H1 (cell line): Measurements from ENCODE around the gene PLEKHS1.

Experiments used
- CEBPB ChIP-seq: IDR thresholded peaks from 2 replicates; pipeline ENCODE4 v1.6.1; 2012; ENCODE audit warnings: low read depth, low read length
- CREB1 ChIP-seq: IDR thresholded peaks from 2 replicates; pipeline ENCODE4 v1.6.1; 2012; ENCODE audit warnings: inconsistent platforms
- EP300 ChIP-seq, 2 experiments: IDR thresholded peaks; 1 replicate in 1 of 2; 2 replicates in 1 of 2; pipeline ENCODE4 v1.6.1; 2011 to 2012; ENCODE audit warnings: low read depth in 2 of 2, low read length in 2 of 2, mild to moderate bottlenecking in 2 of 2, borderline replicate concordance in 1 of 2, inconsistent platforms in 1 of 2, moderate library complexity in 1 of 2
- EZH2 ChIP-seq: fragments of 200-600 bp; sonication (generic); IDR thresholded peaks from 2 replicates; pipeline ENCODE4 v1.7.1; 2012; ENCODE audit warnings: low read depth, mild to moderate bottlenecking, moderate library complexity, low read length, inconsistent platforms; ENCODE audit not compliant: severe bottlenecking
- JUN ChIP-seq: IDR thresholded peaks from 2 replicates; pipeline ENCODE4 v1.6.1; 2011; ENCODE audit warnings: low read depth, mild to moderate bottlenecking, improper control_type of control experiment, low read length
- KDM1A ChIP-seq: fragments of 200-600, 300-600 bp; sonication (generic); IDR thresholded peaks from 2 replicates; pipeline ENCODE4 v1.7.1; 2016; ENCODE audit warnings: mild to moderate bottlenecking, low read length, borderline replicate concordance
- POLR2A ChIP-seq, 2 experiments: IDR thresholded peaks; 1 replicate in 1 of 2; 2 replicates in 1 of 2; pipeline ENCODE4 v1.6.1; 2011; ENCODE audit warnings: low read depth in 2 of 2, low read length in 2 of 2, mild to moderate bottlenecking in 2 of 2; ENCODE audit errors: control extremely low read depth in 1 of 2
- POLR2AphosphoS5 ChIP-seq: IDR thresholded peaks from 2 replicates; pipeline ENCODE4 v1.6.1; 2011; ENCODE audit warnings: low read depth, low read length
- RBBP5 ChIP-seq: IDR thresholded peaks from 2 replicates; pipeline ENCODE4 v1.7.1; 2012; ENCODE audit warnings: low read depth, mild to moderate bottlenecking, inconsistent platforms, low read length, moderate library complexity, borderline replicate concordance
- RFX5 ChIP-seq: IDR thresholded peaks from 2 replicates; pipeline ENCODE4 v1.6.1; 2011; ENCODE audit warnings: low read depth, low read length, improper control_type of control experiment, borderline replicate concordance
- YY1 ChIP-seq: IDR thresholded peaks from 2 replicates; pipeline ENCODE4 v1.6.1; 2011; ENCODE audit warnings: low read depth, mild to moderate bottlenecking, low read length
- ZNF274 ChIP-seq: IDR thresholded peaks from 2 replicates; pipeline ENCODE4 v1.7.0; 2012; ENCODE audit warnings: low read length, borderline replicate concordance; ENCODE audit errors: extremely low read depth
- TF ChIP-seq, protein P1 (sequence below), 3 experiments: IDR thresholded peaks; 1 replicate in 2 of 3; 2 replicates in 1 of 3; pipeline versions ENCODE4 v1.5.1 to v1.6.1; 2011; ENCODE audit warnings: low read length in 3 of 3, mild to moderate bottlenecking in 3 of 3, inconsistent platforms in 2 of 3, low read depth in 1 of 3, moderate library complexity in 1 of 3; ENCODE audit not compliant: insufficient read depth in 1 of 3; ENCODE audit errors: control extremely low read depth in 1 of 3
- TF ChIP-seq, protein P2 (sequence below): IDR thresholded peaks from 2 replicates; pipeline ENCODE4 v1.6.1; 2011; ENCODE audit warnings: low read depth, mild to moderate bottlenecking, low read length; ENCODE audit not compliant: insufficient read depth

DNA sequence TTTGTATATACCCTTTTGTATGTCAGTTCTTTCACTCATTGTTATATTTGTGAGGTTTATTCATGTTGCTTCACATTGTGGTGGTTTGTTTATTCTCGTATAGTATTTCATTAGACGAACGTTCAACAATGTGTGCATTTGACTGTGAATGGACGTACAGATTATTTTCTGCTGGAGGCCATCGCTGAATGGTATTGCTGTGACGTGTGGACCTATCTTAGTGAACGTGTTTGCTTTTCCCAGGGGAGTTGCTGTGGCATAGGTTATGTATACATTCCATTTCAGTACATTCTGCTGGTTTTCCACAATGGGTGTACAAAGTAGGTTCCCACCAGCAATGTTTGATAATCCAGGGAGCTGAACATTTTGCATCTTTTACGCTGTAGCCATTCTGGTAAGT lies 31.1 kb upstream of the PLEKHS1 start:
- no peak for TF ChIP-seq ZNF274
- no peak for TF ChIP-seq CREB1
- TF ChIP-seq, protein P1, sequence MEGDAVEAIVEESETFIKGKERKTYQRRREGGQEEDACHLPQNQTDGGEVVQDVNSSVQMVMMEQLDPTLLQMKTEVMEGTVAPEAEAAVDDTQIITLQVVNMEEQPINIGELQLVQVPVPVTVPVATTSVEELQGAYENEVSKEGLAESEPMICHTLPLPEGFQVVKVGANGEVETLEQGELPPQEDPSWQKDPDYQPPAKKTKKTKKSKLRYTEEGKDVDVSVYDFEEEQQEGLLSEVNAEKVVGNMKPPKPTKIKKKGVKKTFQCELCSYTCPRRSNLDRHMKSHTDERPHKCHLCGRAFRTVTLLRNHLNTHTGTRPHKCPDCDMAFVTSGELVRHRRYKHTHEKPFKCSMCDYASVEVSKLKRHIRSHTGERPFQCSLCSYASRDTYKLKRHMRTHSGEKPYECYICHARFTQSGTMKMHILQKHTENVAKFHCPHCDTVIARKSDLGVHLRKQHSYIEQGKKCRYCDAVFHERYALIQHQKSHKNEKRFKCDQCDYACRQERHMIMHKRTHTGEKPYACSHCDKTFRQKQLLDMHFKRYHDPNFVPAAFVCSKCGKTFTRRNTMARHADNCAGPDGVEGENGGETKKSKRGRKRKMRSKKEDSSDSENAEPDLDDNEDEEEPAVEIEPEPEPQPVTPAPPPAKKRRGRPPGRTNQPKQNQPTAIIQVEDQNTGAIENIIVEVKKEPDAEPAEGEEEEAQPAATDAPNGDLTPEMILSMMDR (IDR thresholded peaks at IDR 0.05; ENCODE audit: control extremely low read depth in 1 of 3, insufficient read depth in 1 of 3, low read depth in 1 of 3, low read length in 3 of 3): no peak
- TF ChIP-seq KDM1A: no peak
- no peak for TF ChIP-seq POLR2AphosphoS5
- TF ChIP-seq POLR2A (IDR thresholded peaks at IDR 0.05; ENCODE audit: control extremely low read depth in 1 of 2, low read depth in 2 of 2, low read length in 2 of 2): no peak
- TF ChIP-seq EZH2: no peak
- TF ChIP-seq RBBP5: no peak
- TF ChIP-seq RFX5: no peak
- TF ChIP-seq JUN: no peak
- no peak for TF ChIP-seq EP300 (IDR thresholded peaks at IDR 0.05; ENCODE audit: borderline replicate concordance in 1 of 2, low read depth in 2 of 2, low read length in 2 of 2)
- TF ChIP-seq CEBPB: no peak
- TF ChIP-seq, protein P2, sequence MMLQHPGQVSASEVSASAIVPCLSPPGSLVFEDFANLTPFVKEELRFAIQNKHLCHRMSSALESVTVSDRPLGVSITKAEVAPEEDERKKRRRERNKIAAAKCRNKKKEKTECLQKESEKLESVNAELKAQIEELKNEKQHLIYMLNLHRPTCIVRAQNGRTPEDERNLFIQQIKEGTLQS: no peak
- TF ChIP-seq YY1: no peak
